Tibial nerve (tissue), 3 donors: ENCODE data around the gene ATXN10.

ENCODE experiments used
- POLR2A ChIP-seq, 2 donors: fragments of 450-650 bp; IDR thresholded peaks; one replicate each; pipeline ENCODE4 v1.6.1; 2017; ENCODE audit warnings: antibody characterized with exemption in 2 of 2, mild to moderate bottlenecking in 2 of 2, moderate library complexity in 2 of 2
- TF ChIP-seq, protein P1 (sequence below), 5 experiments: fragments of 200-600 bp in 3 of 5; fragments of 450-650 bp in 2 of 5; sonication (generic) in 3 of 5; IDR thresholded peaks; one replicate each; pipeline ENCODE4 v1.5.1; 2016 to 2019; ENCODE audit warnings: antibody characterized with exemption in 5 of 5, mild to moderate bottlenecking in 3 of 5, moderate library complexity in 2 of 5

- no peak for TF ChIP-seq POLR2A (IDR thresholded peaks at IDR 0.05)
- TF ChIP-seq, protein P1, sequence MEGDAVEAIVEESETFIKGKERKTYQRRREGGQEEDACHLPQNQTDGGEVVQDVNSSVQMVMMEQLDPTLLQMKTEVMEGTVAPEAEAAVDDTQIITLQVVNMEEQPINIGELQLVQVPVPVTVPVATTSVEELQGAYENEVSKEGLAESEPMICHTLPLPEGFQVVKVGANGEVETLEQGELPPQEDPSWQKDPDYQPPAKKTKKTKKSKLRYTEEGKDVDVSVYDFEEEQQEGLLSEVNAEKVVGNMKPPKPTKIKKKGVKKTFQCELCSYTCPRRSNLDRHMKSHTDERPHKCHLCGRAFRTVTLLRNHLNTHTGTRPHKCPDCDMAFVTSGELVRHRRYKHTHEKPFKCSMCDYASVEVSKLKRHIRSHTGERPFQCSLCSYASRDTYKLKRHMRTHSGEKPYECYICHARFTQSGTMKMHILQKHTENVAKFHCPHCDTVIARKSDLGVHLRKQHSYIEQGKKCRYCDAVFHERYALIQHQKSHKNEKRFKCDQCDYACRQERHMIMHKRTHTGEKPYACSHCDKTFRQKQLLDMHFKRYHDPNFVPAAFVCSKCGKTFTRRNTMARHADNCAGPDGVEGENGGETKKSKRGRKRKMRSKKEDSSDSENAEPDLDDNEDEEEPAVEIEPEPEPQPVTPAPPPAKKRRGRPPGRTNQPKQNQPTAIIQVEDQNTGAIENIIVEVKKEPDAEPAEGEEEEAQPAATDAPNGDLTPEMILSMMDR (IDR thresholded peaks at IDR 0.05) = no peak
These were observed 160.5 kb downstream of the ATXN10 start for GRCh38 chr22:45832180-45832579.
